Hepatic stellate cell (primary cell): ENCODE data around the gene WNT9B.

Source experiments
- DNase-seq: peaks from one replicate; pipeline ENCODE4 v3.0.0; 2011; ENCODE audit warnings: low spot score

The WNT9B gene

DNA sequence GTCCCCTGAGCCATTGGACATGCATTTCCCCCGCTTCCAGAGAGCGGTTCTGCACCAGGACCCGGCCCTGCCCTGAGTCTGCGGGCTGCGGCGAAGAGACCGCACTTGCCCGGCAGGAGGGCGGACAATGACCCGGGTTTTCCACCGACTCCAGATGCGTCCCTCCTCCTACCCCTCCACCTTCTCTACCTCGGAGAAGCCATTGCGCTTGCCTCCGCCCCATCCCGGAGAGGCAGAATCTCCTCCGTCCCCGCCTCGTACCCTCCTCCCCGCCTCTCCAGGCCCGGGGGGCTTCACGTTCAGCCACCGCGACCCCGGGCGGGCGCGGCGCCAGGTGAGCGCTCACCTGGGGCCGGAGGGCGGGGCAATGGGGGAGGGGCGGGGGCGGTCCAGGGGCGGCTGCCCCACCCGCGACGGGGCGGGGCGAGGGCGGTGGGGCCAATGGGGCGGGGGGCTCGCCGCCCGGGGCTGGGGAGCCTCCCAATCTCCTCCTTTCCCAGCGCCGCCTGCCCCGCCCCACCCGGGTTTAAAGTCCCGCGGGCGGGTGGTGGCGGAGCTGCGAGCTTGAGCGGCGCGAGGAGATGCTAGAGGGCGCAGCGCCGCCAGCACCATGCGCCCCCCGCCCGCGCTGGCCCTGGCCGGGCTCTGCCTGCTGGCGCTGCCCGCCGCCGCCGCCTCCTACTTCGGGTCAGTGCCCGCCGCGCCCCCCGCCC lies at the start of gene WNT9B:
TSS of gene WNT9B (plus strand) at position 555 of the 713 bp plus-strand sequence. CDS start at position 611, 56 bp downstream.
- no peak for DNase-seq

GRCh38 chr17:46802800-46803199 lies 48.6 kb upstream of the WNT9B start:
- no peak for DNase-seq

DNA sequence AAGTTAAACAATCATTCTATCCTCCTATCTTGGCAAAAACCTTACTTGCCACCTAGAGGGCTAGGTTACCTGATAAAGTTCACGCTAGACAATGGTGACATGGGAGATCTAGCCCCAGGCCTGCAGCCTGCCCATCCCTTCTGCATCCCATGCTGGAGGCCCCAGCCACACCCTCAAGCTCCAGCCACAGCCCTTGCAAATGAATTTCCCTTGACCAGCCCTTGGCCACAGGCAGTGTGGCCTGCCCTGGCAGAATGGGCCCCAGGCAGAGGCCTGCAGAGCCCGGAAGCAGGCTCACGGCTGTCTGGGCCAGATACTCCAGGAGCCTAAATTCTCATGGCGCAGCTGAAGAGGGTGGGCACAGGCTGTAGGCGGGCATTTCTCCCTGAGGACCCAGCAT lies 47.8 kb upstream of the WNT9B start:
- no peak for DNase-seq

GRCh38 chr17:46805771-46806170 lies 45.6 kb upstream of the WNT9B start:
- DNase-seq: no peak

DNA sequence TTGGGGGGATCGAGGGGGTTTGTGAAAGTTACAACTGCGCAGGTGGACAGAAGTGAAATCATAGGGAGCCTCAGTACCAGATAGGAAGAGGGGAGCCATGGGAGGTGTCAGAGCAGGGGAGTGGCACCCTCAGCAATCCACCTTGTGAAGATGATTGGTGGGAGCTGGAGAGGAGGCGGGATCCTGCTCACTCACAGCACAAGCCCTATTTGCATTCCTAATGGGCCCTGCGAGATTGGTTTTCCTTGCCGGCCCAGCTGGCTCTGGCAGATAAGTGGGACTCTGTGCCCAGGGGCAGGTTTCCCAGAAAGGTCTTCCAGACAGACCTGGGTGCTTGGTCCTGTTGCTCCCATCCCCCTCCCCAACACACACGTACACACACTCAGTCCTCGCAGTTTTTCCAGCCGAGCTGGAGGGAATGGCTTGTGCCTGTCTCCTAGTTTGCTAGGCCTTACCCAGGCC lies 42.2 kb upstream of the WNT9B start:
- DNase-seq: no peak

DNA sequence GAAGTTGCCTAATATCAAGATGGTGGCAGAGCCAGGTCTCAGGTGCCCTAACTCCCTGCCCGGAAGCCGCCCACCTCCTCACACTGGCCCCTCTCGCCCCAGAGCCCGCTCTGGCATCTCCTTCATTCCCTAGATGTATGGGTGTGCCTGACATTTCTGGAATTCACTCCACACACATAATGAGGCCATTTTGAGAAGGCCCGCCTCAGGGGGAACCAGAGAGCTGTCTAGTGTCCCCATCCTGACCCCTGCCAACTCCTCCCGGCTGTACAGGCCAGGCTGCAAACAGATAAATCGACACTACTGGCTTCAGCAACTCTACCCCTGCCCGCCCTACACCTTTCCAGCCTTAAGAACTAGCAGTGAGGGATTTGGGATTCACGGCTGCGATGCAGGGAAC lies 40.5 kb upstream of the WNT9B start:
- no peak for DNase-seq

GRCh38 chr17:46811978-46812583 lies 39.3 kb upstream of the WNT9B start:
- no peak for DNase-seq

- DNase-seq: no peak
These were observed 38.6 kb upstream of the WNT9B start for GRCh38 chr17:46812624-46813318.

GRCh38 chr17:46813920-46814319 lies 37.5 kb upstream of the WNT9B start:
- DNase-seq: no peak

GRCh38 chr17:46814446-46814845 lies 36.9 kb upstream of the WNT9B start:
- DNase-seq: no peak

DNA sequence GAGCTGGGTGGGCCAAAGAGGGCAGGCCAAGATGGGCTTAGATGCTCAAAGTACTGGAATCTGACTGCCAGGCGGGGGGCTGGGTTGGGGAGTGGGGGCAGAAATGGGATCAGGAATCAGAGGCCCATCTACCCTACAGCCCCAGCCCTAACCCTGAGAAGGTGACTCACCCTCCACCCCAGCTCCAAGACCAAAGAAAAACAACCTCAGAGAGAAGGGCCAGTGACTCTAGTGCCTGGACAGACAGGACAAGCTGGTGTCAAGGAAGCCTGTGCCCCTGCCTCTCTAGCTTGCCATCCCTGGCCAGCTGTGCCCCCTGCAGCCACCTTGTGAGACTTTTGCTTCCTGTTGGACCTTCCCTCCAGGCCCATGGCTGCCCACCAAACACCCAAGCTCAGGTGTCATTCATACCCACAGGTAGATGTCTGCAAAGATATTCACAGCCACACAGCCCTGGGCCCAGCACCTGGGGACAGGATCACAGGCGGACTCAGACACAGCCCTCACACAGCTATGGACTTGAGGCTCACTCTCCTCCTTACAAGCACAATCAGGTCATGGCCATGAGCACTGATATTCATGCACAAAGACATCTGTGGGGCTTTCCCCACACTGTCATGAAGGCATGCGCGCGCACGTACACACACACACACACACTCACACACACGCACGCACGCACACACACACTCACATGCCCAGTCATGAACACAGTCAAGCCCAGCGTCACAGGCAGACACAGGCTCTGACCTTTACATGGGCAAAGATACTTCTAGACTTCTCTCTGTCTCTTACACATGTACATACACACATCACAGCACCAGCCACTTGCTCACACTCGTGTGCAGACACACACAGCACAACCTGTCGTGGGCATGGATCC lies 35.7 kb upstream of the WNT9B start:
- no peak for DNase-seq

GRCh38 chr17:46817151-46817900 lies 34.1 kb upstream of the WNT9B start:
- DNase-seq: no peak

DNA sequence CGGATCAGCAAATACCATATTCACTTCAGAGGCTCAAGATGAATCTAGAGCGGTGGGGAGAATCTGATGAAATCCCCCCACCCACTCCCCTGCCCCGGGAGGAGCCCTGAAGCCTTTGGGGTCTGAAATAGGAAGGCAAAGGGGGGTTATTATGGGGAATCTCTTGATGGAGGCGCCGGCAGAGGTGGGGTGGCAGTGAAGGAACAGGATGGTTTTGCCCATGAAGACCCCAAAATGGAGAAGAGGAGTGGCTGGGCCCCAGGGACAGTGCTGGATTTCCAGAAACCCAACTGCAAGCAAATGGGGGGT lies 33.5 kb upstream of the WNT9B start:
- no peak for DNase-seq

GRCh38 chr17:46818316-46818928 lies 33.0 kb upstream of the WNT9B start, which contains the start of gene WNT3:
WNT3 (minus strand) TSS chr17:46818692; CDS start chr17:46818597, 95 bp downstream.
- DNase-seq: no peak

DNA sequence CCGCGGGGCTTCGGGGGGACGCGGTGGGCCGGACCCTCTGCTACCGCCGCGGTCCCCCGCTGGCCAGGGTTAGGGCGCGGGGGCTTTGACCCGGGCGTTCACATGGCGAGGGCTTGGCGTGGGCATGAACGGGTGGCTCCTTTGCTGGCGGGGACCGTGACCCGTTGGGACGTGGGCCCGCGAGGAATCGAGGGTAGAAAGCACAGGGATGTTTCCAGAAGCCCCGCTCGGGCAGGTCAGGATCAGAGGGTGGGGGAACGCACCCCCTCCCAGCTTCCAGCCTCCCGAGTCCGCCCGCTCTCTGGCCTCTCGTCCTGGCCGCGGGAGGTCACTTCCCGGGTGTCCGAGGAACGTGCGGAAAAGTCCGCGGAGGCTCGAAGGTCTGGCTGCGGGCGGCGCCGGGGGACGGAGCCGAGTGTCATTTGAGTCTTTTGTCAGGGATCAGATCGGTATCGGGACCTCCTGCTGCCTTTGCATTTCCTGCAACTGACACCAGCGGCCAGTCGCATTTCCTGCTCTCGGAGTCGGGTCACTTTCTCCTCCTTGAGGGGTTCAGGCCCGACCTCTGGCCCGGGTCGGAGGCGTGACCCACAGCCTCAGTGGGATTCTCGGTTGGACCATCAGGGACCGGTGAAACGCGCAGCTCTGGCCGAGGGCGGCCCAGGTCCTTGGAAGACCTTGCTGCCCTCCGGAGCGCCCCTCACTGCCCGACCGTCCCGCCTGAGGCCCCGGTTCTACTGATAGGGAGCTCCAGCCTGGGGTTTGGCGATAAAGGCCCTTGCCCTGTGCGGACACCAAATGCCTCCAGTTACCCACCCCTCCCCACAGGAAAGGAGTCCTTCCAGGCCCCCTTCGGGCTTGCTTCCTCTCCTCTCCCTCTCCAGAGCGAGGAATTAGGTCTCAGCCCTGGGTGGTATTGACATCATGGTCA lies 32.2 kb upstream of the WNT9B start:
- peak; percentile 42 for DNase-seq

GRCh38 chr17:46819906-46820351 lies 31.5 kb upstream of the WNT9B start:
- no peak for DNase-seq

GRCh38 chr17:46820592-46821450 lies 30.6 kb upstream of the WNT9B start:
- no peak for DNase-seq

GRCh38 chr17:46821482-46822387 lies 29.6 kb upstream of the WNT9B start:
- DNase-seq: no peak
